Transverse colon (tissue), 3 donors: ENCODE results near the gene GRK4.

ENCODE experiments used
- CTCF ChIP-seq, 5 experiments: fragments of 200-600 bp in 3 of 5; fragments of 450-650 bp in 2 of 5; sonication (generic) in 3 of 5; IDR thresholded peaks; 1 replicate in 2 of 5; 2 replicates in 3 of 5; pipeline ENCODE4 v1.5.1; 2016 to 2017; ENCODE audit warnings: antibody characterized with exemption in 5 of 5, inconsistent platforms in 3 of 5, mild to moderate bottlenecking in 2 of 5, moderate library complexity in 1 of 5
- EP300 ChIP-seq: sonication (generic); formaldehyde crosslinking; IDR thresholded peaks from one replicate; pipeline ENCODE4 v1.6.1; 2017; ENCODE audit warnings: antibody characterized with exemption, low read depth

DNA sequence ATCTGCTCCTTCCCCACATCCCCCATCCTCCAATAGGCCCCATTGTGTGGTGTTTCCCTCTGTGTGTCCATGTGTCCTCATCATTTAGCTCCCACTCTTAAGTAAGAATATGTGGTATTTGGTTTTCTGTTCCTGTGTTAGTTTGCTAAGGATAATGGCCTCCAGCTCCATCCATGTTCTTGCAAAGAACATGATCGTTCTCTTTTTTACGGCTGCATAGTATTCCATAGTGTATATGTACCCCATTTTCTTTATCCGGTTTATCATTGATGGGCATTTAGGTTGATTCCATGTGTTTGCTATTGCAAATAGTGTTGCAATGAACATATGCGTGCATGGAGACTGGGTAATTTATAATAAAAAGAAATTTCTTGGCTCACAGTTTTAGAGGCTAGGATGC lies 31.5 kb downstream of the GRK4 start:
- TF ChIP-seq CTCF (IDR thresholded peaks at IDR 0.05): no peak
- no peak for TF ChIP-seq EP300
